ENCODE data around the gene TOR4A.
"Not testable (repeated sequence)": the region's sequence is repeated elsewhere in the genome, so short reads cannot be mapped to it uniquely, and the experiment has no call there.

Gene TOR4A

GRCh38 chr9:137239541-137240200 is 37.9 kb upstream of the TOR4A start:
- not testable (repeated sequence) for DNase-seq

- no peak for DNase-seq
These were observed 37.1 kb upstream of the TOR4A start for GRCh38 chr9:137240318-137240840.

- no peak for DNase-seq
These were observed 36.6 kb upstream of the TOR4A start, which contains the start of gene TUBB4B for GRCh38 chr9:137240841-137241489. Gene TUBB4B (plus strand): TSS chr9:137241287. CDS start chr9:137241361, 74 bp downstream.

GRCh38 chr9:137241490-137242268 is 35.8 kb upstream of the TOR4A start:
- no peak for DNase-seq

GRCh38 chr9:137242269-137243203 is 35.0 kb upstream of the TOR4A start:
- DNase-seq: no peak

GRCh38 chr9:137243266-137243625 is 34.3 kb upstream of the TOR4A start:
- DNase-seq: not testable (repeated sequence)

- no peak for DNase-seq
These were observed 33.7 kb upstream of the TOR4A start for GRCh38 chr9:137243626-137244485.

- DNase-seq: no peak
These were observed 32.8 kb upstream of the TOR4A start for GRCh38 chr9:137244486-137245449.

GRCh38 chr9:137245450-137246421 is 31.8 kb upstream of the TOR4A start:
- DNase-seq: no peak

GRCh38 chr9:137247135-137247915 is 30.2 kb upstream of the TOR4A start:
- no peak for DNase-seq

GRCh38 chr9:137247916-137248175 is 29.7 kb upstream of the TOR4A start:
- DNase-seq: no peak

GRCh38 chr9:137250329-137251193 is 27.0 kb upstream of the TOR4A start:
- DNase-seq: no peak

GRCh38 chr9:137251194-137251461 is 26.4 kb upstream of the TOR4A start, which contains the start of gene STPG3:
Gene STPG3 (plus strand): TSS chr9:137251286. CDS start chr9:137251287, 1 bp downstream.
- DNase-seq: no peak

GRCh38 chr9:137251490-137252268 is 25.8 kb upstream of the TOR4A start:
- DNase-seq: no peak

GRCh38 chr9:137252555-137253506 is 24.7 kb upstream of the TOR4A start:
- DNase-seq: no peak
